LNCAP (cell line): ENCODE measurements around the gene SSH2.

Experiments used
- CTCF ChIP-seq: fragments of 450-650 bp; IDR thresholded peaks from 2 replicates; pipeline ENCODE4 v1.5.1; 2017; ENCODE audit warnings: mild to moderate bottlenecking

SSH2 gene

GRCh38 chr17:29640413-29640812 is 289.6 kb downstream of the SSH2 start:
- TF ChIP-seq CTCF = no peak

- no peak for TF ChIP-seq CTCF
Measured at GRCh38 chr17:29633886-29634285, 296.1 kb downstream of the SSH2 start.

- no peak for TF ChIP-seq CTCF
Measured at GRCh38 chr17:29630630-29631193, 299.3 kb downstream of the SSH2 start.

- no peak for TF ChIP-seq CTCF
Measured at GRCh38 chr17:29629839-29630238, 300.2 kb downstream of the SSH2 start.

- TF ChIP-seq CTCF = no peak
Measured at GRCh38 chr17:29628644-29629043, 301.4 kb downstream of the SSH2 start.

- TF ChIP-seq CTCF = no peak
Measured at GRCh38 chr17:29627951-29628350, 302.1 kb downstream of the SSH2 start.

- TF ChIP-seq CTCF = no peak
Measured at GRCh38 chr17:29625037-29625750, 304.8 kb downstream of the SSH2 start.
